ENCODE measurements around the gene ELL2.

DNA sequence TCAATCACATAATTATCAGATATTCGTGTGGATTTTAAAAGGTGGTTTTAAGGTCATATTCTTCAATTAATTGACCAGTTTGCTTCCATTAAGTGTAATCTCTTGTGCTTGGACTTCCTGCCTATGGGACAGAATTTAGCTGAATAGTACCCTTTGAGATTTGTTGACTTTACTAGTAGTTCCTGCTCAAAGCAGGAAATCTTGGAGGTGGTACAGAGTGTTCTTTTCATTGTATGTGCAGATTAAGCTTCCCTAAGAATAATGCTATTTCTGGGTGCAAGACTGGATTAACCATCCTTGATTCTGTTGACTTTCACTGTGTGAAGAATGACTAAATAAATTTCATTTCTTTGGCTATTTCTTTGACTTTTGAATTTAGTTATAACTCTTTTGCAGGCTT lies 45.4 kb upstream of the ELL2 start:
- TF ChIP-seq POLR2A (IDR thresholded peaks at IDR 0.05; ENCODE audit: low read length) (no peak), GATA1 (IDR thresholded peaks at IDR 0.05; ENCODE audit: low read depth, low read length) (no peak)

Measured in erythroblast (primary cell).